Measurements from ENCODE around the gene IPPK. TPM values are rescaled to one million over a fixed set of nuclear protein-coding genes. Genes with fewer than 3 reads are reported as not detected.

The IPPK gene
- total RNA-seq, 2 experiments from 2014 or later: 11.4 to 11.5 TPM

- ChIA-PET POLR2A (interaction anchor here (1.4 kb wide), 1 partner anchor 10 kb away, joined by 5 read pairs; the partner anchor contains the start of gene IPPK), CTCF (interaction anchor here (2.3 kb wide), 1 partner anchor 10 kb away, joined by 6 read pairs; no protein-coding TSS in a partner anchor)
- Mint-ChIP-seq H3K27ac (no peak overlapping the region), H3K4me3 (no peak overlapping the region), H3K4me1 (no peaks in the 10 kb centered on the region), H3K9me3 (no peaks in the 10 kb centered on the region), H3K36me3 (ENCODE audit: low read depth) (no peaks in the 10 kb centered on the region), H3K27me3 (no peaks in the 10 kb centered on the region)
- peak; percentile 12 for DNase-seq
Measured at GRCh38 chr9:92680166-92681119, 10.5 kb upstream of the IPPK start.

GRCh38 chr9:92679413-92680165, 9.7 kb upstream of the IPPK start:
- no peak overlapping the region for H3K27ac Mint-ChIP-seq
- H3K27me3 Mint-ChIP-seq: no peaks in the 10 kb centered on the region

GRCh38 chr9:92671323-92671722, 1.4 kb upstream of the IPPK start:
- Mint-ChIP-seq H3K4me3 (peak overlapping the region; percentile 96), H3K4me1 (peaks cover 32% of the 10 kb centered on the region), H3K9me3 (no peaks in the 10 kb centered on the region), H3K36me3 (ENCODE audit: low read depth) (peaks cover 36% of the 10 kb centered on the region), H3K27me3 (no peaks in the 10 kb centered on the region), H3K27ac (peak overlapping the region; percentile 93)
- ChIA-PET POLR2A (interaction anchor here (1.2 to 2.4 kb wide), 6 partner anchors 8 to 377 kb away, joined by 3 to 31 read pairs (median 8); partner anchors contain the start of genes BICD2, CENPP and NOL8), CTCF (interaction anchor here (0.6 to 1.9 kb wide), 10 partner anchors 9 to 532 kb away, joined by 3 to 9 read pairs (median 4); no protein-coding TSS in a partner anchor)
- DNase-seq: no peak

More at GRCh38 chr9:92679413-92680165, 9.7 kb upstream of the IPPK start:
- Mint-ChIP-seq H3K4me3 (no peak overlapping the region), H3K4me1 (no peaks in the 10 kb centered on the region), H3K36me3 (ENCODE audit: low read depth) (no peaks in the 10 kb centered on the region), H3K9me3 (no peaks in the 10 kb centered on the region)
- CTCF ChIA-PET: interaction anchor here (2.3 kb wide), 1 partner anchor 9 kb away, joined by 6 read pairs; no protein-coding TSS in a partner anchor
- POLR2A ChIA-PET: interaction anchor here (1.4 kb wide), 1 partner anchor 9 kb away, joined by 5 read pairs; the partner anchor contains the start of gene IPPK
- peak; percentile 12 for DNase-seq

GRCh38 chr9:92669527-92669889, 423 bp downstream of the IPPK start:
- H3K27me3 Mint-ChIP-seq: no peaks in the 10 kb centered on the region
- POLR2A ChIA-PET: interaction anchor here (1.0 to 2.4 kb wide), 17 partner anchors 7 to 554 kb away, joined by 3 to 31 read pairs (median 5); partner anchors contain the start of genes BICD2, CENPP, NOL8 and SPTLC1
- H3K4me1 Mint-ChIP-seq: peaks cover 45% of the 10 kb centered on the region
- CTCF ChIA-PET: interaction anchor here (1.0 to 1.9 kb wide), 3 partner anchors 122 to 530 kb away, joined by 3 to 9 read pairs (median 6); partner anchors contain the start of gene CENPP
- no peaks in the 10 kb centered on the region for H3K9me3 Mint-ChIP-seq
- peaks cover 43% of the 10 kb centered on the region for H3K36me3 Mint-ChIP-seq (ENCODE audit: low read depth)
- peak; percentile 35 for DNase-seq
- peak overlapping the region; percentile 96 for H3K4me3 Mint-ChIP-seq
- H3K27ac Mint-ChIP-seq: peak overlapping the region; percentile 59

- H3K4me3 Mint-ChIP-seq: peak overlapping the region; percentile 96
- peak; percentile 49 for DNase-seq
- no peaks in the 10 kb centered on the region for H3K9me3 Mint-ChIP-seq
- CTCF ChIA-PET: no interaction called here
- POLR2A ChIA-PET: interaction anchor here (1.1 kb wide), 1 partner anchor 554 kb away, joined by 4 read pairs; no protein-coding TSS in a partner anchor
- peaks cover 40% of the 10 kb centered on the region for H3K36me3 Mint-ChIP-seq (ENCODE audit: low read depth)
- peak overlapping the region; percentile 59 for H3K27ac Mint-ChIP-seq
- H3K4me1 Mint-ChIP-seq: peaks cover 49% of the 10 kb centered on the region
- no peaks in the 10 kb centered on the region for H3K27me3 Mint-ChIP-seq
Measured at GRCh38 chr9:92668746-92669526, 995 bp downstream of the IPPK start.

GRCh38 chr9:92666912-92667532, 2.9 kb downstream of the IPPK start:
- Mint-ChIP-seq H3K27me3 (no peaks in the 10 kb centered on the region), H3K36me3 (ENCODE audit: low read depth) (peaks cover 39% of the 10 kb centered on the region), H3K4me1 (peaks cover 51% of the 10 kb centered on the region), H3K9me3 (no peaks in the 10 kb centered on the region), H3K4me3 (no peak overlapping the region), H3K27ac (no peak overlapping the region)
- ChIA-PET POLR2A (interaction anchor here (1.2 kb wide), 1 partner anchor 46 kb away, joined by 4 read pairs; no protein-coding TSS in a partner anchor), CTCF (no interaction called here)
- DNase-seq: no peak

- CTCF ChIA-PET: no interaction called here
- DNase-seq: no peak
- H3K27ac Mint-ChIP-seq: peak overlapping the region; percentile 2
- no peaks in the 10 kb centered on the region for H3K9me3 Mint-ChIP-seq
- no peak overlapping the region for H3K4me3 Mint-ChIP-seq
- POLR2A ChIA-PET: no interaction called here
- no peaks in the 10 kb centered on the region for H3K27me3 Mint-ChIP-seq
- peaks cover 42% of the 10 kb centered on the region for H3K36me3 Mint-ChIP-seq (ENCODE audit: low read depth)
- H3K4me1 Mint-ChIP-seq: peaks cover 51% of the 10 kb centered on the region
Measured at GRCh38 chr9:92666236-92666635, 3.7 kb downstream of the IPPK start.

- POLR2A ChIA-PET: no interaction called here
- Mint-ChIP-seq H3K4me3 (no peak overlapping the region), H3K27me3 (no peaks in the 10 kb centered on the region), H3K9me3 (no peaks in the 10 kb centered on the region), H3K36me3 (ENCODE audit: low read depth) (peaks cover 42% of the 10 kb centered on the region), H3K4me1 (peaks cover 50% of the 10 kb centered on the region), H3K27ac (peak overlapping the region; percentile 2)
- DNase-seq: no peak
- CTCF ChIA-PET: no interaction called here
Measured at GRCh38 chr9:92665836-92666235, 4.1 kb downstream of the IPPK start.

- Mint-ChIP-seq H3K9me3 (no peaks in the 10 kb centered on the region), H3K36me3 (ENCODE audit: low read depth) (peaks cover 36% of the 10 kb centered on the region), H3K27ac (peak overlapping the region; percentile 31), H3K4me1 (peaks cover 50% of the 10 kb centered on the region), H3K27me3 (no peaks in the 10 kb centered on the region), H3K4me3 (no peak overlapping the region)
- POLR2A ChIA-PET: no interaction called here
- CTCF ChIA-PET: interaction anchor here (0.6 to 0.9 kb wide), 2 partner anchors 103 to 341 kb away, joined by 3 read pairs; no protein-coding TSS in a partner anchor
- peak; percentile 33 for DNase-seq
Measured at GRCh38 chr9:92664394-92665152, 5.4 kb downstream of the IPPK start.

GRCh38 chr9:92663951-92664350, 6.0 kb downstream of the IPPK start:
- Mint-ChIP-seq H3K36me3 (ENCODE audit: low read depth) (peaks cover 34% of the 10 kb centered on the region), H3K27me3 (no peaks in the 10 kb centered on the region), H3K4me1 (peaks cover 47% of the 10 kb centered on the region), H3K27ac (no peak overlapping the region), H3K9me3 (no peaks in the 10 kb centered on the region), H3K4me3 (no peak overlapping the region)
- ChIA-PET CTCF (interaction anchor here (0.5 kb wide), 1 partner anchor 242 kb away, joined by 3 read pairs; no protein-coding TSS in a partner anchor), POLR2A (no interaction called here)
- DNase-seq: no peak

- H3K27ac Mint-ChIP-seq: no peak overlapping the region
- peaks cover 30% of the 10 kb centered on the region for H3K36me3 Mint-ChIP-seq (ENCODE audit: low read depth)
- H3K4me1 Mint-ChIP-seq: peaks cover 38% of the 10 kb centered on the region
Measured at GRCh38 chr9:92663126-92663525, 6.8 kb downstream of the IPPK start.

More at GRCh38 chr9:92663126-92663525, 6.8 kb downstream of the IPPK start:
- Mint-ChIP-seq H3K27me3 (no peaks in the 10 kb centered on the region), H3K9me3 (no peaks in the 10 kb centered on the region), H3K4me3 (no peak overlapping the region)
- no peak for DNase-seq
- POLR2A ChIA-PET: no interaction called here
- CTCF ChIA-PET: no interaction called here
